GM21360 (cell line): ENCODE results near the gene TMEM168.
"Not testable (repeated sequence)": the region's sequence is repeated elsewhere in the genome, so short reads cannot be mapped to it uniquely, and the experiment has no call there.

ENCODE experiments used
- ATAC-seq: cut with Tn5 transposase; IDR thresholded peaks from one replicate; pipeline ENCODE4 v1.9.1; 2021; ENCODE audit warnings: mild to moderate bottlenecking, moderate library complexity; ENCODE audit not compliant: unreplicated experiment

The TMEM168 gene

DNA sequence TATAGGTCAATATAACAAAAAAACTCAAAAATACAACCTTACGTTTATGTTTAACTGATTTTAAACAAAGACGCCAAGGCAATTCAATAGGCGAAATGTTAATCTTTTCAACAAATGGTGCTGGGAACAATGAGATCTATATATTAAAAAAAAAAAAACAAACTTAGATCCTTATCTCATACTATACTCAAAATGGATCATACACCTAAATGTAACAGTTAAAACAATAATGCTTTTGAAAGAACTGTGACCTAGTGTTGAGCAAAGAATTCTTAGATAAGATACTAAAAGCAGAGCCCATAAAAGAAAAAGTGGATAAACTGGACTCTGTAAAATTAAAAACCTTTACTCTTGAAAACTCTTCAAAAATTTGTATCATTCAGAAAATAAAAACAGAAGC is 8.6 kb downstream of the TMEM168 start:
- ATAC-seq, result no peak

DNA sequence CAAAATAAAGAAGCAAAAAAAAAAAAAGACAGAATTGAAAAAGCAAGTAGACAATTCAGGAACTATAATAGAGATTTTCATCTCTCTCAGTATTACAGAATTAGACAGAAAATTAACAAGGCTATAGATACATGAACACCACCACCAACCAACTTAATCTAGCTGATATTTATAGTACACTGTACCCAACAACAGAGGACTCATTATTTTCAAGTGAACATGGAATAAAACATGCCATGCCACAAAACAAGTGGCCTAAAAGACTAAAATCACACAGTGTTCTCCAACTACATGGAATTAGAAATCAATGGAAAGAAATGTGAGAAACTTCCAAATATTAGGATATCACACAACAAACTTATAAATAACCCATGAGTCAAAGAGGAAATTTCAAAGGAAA is 9.1 kb downstream of the TMEM168 start:
- ATAC-seq, result no peak

DNA sequence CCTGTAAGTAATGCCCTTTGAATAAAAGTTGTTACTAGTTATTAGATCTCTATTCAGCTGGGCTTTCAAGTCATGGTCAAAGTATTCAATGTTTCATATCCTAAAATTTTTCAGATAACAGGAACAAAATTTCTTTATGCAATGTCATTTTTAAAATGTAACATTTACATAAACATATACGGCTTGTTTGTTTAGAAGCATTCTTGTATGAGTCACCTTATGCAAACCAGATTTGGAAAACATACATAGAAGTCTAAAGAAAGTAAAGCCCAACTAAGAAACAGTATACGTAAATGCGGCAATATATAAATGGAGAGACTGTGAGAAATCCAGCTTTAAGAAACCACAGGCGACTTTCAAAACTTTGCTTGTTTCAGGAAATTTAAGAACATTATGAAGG is 10.5 kb downstream of the TMEM168 start:
- no peak for ATAC-seq

DNA sequence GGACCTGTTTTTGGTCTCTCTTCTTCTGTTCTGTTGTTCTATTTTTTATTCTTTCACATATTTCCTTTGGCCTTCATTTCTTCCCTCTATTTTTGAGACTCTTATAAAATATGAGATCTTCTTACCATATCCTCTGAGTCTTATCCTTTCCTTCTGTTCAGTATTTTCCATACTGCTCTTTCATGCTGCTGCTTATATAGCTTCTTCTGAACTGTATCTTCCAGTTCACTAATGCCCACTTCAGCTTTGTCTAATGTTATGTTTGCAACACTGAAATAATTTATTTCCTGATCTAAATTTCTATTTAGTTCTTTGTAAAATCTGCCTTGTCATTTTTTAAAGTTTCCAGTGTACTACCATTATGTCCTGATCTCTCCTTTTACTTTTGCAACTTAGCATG is 12.8 kb downstream of the TMEM168 start:
- no peak for ATAC-seq

DNA sequence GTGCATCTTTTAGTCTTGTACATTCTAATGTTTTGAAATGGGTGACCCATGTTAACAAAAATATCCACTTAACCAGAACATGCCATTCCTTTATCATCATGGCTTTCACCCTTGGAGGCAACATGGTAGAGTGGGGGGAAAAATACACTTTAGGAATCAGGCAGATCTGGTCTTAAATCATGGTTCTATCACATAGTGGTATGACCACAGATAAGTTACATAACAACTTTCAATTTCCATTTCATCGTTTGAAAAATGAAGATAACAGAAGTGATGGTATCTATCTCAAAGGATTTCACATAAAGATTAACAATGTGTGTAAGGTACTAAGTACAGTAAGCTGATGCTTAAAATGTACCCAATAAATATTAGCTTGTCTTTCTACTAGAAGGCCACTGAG is 19.0 kb downstream of the TMEM168 start:
- ATAC-seq, result no peak

DNA sequence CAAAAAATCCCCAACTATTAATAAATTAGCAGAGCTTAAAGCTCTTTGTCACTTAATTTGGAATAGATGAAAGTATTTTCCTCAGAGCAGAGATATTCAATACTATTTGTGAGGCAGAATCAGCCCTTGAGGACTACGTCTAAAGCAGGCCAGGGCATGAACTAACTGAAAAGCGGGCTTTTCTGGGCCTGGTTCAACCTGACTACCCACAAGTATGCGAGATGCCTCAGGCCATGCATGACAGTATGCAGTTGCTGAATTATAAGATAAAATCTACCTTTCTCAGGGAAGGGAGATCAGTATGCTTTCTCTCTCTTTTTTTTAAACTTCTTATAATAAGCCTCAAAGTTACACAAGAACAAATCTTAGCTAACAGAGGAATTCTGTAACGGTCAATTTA is 20.1 kb downstream of the TMEM168 start:
- no peak for ATAC-seq

DNA sequence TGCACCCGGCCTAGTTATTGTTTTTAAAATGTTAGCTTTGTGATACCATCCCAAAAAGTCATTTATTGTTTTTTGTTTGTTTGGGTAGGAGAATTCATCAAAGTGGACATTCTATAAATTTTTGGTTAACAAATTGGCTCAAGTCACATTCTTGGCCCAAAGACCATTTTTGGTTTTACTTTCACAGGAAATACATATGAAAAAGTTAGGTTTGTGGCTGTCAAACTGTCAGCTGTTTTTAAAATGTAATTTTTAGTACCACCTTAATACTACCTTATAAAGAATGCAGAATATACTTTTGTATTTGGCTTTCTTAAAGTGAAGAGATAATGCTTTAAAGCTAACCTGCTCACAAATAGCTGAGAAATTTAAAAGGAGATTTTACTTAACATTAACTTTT is 25.1 kb downstream of the TMEM168 start:
- no peak for ATAC-seq

DNA sequence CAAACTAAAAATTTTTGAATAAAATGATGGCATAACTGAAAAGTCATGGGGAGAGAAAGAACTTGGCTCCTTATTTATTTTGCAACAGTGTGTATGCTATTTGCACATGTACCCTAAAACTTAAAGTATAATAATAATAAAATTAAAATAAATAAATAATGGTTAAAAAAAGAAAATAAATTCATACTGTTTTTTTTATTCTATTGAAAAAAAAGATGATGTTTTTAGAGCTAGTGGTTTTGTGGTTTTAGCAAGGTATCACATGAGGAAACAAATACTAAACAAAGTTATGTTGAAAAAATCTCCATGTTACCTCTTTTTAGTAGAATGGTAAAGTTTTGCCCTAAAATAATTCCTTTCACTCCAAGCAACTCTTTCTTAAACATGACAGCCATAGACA is 26.2 kb downstream of the TMEM168 start:
- no peak for ATAC-seq

DNA sequence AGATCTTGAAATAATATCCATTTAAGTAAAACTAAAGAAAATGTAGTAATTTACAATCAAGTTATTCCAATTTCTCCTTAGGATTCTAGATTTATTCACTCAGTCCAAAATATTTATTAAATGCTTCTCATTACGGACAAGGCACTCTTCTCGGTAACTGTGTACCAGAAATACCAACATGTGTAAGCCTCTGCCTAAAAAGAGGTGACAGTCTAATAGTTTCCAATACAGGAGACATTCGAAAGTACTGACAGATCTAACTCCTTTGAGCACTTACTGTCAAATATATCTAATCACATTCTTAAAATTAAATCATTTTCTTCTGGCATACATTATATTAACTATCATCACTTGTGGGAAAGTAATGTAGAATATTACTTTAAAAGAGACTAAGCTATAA is 26.9 kb downstream of the TMEM168 start:
- ATAC-seq, result no peak

DNA sequence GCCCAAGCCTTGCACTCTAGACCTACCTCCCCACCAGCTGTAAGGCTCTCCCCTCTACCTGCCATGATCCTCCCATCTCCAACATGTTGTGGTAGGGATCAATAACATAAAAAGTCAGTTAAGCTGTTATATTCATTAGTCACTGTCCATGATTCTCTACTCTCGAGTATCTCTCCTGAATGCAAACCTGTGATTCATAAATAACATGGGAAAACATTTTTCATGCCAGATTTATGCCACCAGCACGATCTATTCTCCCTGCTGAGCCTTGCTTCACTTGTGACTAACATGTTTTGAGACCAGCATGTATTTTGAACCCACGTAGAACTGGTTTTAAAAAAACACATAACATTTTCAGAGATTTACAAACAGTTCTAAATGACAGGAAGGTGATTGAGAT is 30.3 kb downstream of the TMEM168 start:
- no peak for ATAC-seq

DNA sequence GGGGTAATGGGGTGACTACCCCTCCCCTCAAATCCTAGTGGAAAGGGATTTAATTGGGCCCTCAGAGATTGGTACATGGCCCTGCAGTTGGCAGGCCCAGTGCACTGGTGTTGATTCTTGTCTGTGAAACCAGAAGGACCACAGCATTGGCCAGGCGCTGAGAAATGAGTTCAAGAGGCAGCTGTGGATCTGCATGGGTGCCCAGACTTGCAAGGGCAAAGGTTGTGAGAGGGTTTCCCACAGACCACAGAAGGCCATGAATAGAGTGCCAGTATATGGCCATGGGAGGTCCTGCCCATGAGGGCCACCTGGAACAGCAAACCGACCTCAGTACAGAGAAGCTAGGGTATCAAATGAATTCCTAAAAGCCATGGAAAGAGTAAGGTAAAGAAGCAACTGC is 32.9 kb downstream of the TMEM168 start:
- no peak for ATAC-seq

DNA sequence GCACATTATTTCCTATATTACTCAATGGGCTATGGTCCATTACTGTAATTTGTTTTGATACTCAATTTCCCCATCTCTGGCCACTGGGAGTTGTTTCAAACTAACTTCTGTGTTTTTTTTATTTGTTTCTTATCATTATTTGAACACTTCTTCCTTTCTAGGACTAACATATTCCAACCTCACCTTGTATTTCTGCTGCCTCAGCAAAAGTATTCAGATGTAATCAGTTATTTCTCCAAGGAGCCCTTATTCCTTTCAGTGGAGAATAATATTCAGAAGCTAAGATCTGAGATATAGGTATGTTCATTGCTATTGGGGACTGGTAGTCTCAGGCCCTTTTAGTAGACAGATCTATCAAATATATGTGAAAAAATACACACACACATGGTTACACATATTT is 36.9 kb downstream of the TMEM168 start:
- no peak for ATAC-seq

DNA sequence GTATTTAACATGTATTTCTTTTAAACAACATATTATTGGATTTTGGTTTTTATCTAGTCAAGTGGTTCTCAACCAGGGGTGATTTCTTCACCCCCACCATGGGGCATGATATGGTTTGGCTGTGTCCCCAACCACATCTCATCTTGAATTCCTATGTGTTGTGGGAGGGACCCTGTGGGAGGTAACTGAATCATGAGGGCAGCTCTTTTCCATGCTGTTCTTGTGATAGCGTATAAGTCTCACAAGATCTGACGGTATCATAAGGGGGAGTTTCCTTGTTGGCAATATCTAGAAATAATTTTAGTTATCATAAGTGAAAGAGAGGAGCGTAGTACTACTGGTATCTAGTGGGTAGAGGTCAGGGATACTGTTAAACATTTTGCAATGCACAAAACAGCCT is 37.6 kb downstream of the TMEM168 start:
- ATAC-seq, result no peak

DNA sequence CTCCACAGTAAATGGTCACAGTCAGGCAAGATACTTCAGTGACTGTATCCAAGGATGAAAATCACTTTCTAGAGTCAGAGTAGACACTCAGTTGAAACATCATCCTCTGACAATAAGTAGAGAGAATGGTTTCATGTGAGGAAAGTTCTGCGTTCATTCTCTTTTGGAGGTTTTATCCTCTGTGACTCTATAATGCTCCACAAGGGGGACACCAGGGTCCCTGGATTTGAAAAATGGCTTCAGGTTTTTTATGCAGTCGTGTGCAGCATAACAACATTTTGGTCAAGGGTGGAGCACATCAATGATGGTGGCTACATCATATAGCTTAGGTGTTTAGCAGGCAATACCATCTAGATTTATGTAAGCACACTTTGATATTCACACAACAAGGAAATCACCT is 40.4 kb downstream of the TMEM168 start:
- no peak for ATAC-seq

DNA sequence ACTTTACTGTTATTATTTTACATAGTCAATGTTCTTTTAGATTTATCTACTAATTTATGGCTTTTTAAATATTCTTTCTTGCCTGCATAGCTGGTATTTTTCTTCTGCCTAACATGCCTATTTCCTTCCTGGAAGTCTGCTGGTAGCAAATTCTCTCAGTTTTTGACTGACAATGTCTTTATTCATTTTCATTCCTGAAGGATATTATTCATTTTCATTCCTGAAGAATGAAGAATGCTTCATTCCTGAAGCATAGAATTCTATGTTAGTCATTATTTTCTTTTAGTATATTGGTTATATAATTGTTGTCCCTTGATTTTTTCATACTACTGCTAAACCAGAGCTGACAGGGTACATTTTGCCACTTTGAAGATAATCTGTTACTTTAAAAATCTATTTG is 41.8 kb downstream of the TMEM168 start:
- ATAC-seq, result no peak

DNA sequence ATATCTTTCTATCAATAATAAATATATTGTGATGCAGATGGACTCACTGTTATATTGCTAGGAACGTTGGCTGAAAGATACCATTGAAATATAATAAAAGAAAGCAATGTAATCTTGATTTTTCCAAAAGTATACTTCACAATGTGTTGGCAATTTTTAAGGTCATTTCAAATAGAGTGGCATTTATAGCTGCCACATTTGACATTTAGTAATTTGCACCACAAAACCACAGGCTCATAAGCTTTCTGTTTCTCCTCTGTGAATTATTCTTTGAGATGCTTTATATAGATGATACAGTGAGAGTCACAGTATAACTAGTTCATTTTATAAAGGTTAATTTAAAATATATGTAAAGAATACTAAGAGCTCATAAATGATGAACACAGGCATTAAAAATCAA is 44.6 kb downstream of the TMEM168 start:
- no peak for ATAC-seq

DNA sequence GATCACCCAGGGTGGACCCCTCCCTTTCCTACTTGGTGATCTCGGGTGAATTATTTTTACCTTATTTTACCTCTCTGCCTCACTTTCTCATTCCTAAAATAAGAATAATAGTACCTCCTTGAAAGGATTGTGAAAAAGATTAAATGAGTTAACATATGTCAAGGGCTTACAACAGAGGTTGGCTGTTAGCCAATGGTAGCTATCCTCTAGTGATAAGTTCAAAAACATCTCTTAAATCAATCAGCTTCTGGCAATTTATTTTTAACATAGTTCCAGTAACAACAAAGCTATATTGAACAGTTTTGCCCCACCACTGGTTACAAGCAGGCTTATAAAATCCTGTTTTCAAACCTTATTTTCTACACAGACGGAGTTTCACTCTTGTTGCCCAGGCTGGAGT is 45.4 kb downstream of the TMEM168 start:
- ATAC-seq, result no peak

DNA sequence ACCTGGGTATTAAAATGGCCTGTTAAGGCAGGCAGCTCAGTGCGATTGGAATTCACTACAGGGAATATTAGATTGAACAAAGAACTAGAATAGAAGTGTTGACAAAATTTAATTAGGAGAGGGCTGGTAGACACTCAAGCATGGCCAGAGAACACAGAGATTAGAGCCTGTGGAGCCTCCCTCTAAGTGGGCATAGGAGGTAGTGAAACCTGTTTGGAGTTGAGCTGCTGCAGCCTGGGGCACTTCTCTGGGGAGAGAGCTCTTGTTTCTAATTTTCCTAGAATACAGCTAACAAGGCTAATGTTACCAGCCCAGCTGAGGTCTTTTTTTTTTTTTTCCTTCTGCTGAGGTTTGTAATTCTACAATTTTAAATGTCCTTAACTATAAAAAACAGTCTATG is 46.4 kb downstream of the TMEM168 start:
- no peak for ATAC-seq

DNA sequence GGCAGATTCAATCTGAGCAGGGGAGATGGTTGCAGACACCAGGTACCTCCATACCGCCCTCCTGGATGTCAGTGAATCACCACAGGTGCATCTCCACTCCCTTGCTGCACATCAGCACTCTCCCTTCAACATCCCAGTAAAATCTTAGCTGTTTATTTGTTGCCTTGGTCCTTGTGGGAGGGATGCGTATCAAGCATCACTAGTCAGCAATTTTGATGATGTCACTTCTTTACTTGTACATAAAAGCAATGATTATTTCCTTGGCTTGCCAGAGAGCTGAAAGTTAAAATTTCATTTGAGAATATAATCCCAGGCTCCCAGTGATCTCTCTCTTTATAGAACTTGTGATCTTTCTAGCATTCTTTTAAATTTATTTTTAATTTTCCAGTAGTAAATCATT is 49.5 kb downstream of the TMEM168 start:
- ATAC-seq, result no peak

DNA sequence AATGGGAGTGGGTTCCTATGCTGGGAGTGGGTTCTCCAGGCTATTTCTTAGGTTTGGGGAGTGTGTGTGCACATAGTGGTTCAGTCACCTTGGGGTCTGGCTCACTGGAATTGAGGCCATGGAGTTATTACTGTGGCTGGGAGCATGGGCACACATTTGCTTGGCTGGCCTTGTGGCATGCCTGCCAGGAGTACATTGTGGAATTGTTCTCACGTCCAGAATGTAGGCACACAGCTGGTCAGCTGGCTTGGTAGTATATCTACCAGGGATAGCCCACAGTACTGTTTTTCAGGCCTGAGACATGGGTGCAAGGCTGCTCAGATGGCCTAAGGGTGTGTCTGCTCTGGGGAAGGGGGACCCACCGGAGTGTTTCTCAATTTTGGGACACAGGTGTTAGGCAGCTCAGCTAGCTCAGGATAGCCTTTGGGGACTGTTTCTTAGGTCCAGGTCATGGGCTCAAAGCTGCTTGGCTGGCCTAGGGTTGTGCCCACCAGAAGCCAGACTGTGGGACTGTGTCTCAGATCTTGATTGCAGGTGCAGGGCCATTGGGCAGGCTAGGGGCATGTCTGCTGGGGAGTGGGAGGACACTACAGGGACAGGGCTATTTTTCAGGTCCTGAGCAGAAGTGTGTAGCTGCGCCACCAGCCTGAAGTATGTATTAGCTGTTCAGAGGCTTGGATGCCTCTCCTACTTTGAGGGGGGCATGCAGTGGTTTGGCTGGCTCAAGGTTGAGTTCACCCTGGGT is 50.6 kb downstream of the TMEM168 start:
- ATAC-seq, result no peak

DNA sequence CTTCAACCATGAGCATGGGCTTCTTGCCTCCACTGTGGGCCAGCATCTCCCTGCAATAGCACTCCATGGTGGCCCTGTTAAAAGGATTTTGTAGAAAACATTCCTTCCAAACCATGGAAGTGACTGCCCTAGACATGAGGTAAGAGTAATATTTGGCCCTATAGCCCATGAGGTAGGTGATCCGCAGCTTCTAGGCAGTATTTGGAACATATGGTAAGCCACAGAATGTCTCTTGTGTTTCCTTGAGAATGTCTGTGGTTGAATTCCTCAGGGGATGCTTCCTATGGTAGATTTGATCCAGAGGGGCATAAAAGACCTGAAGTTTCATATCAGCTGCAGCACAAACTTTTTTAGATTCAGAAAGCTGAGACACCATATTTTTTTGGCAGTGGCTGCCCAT is 54.9 kb downstream of the TMEM168 start:
- no peak for ATAC-seq

DNA sequence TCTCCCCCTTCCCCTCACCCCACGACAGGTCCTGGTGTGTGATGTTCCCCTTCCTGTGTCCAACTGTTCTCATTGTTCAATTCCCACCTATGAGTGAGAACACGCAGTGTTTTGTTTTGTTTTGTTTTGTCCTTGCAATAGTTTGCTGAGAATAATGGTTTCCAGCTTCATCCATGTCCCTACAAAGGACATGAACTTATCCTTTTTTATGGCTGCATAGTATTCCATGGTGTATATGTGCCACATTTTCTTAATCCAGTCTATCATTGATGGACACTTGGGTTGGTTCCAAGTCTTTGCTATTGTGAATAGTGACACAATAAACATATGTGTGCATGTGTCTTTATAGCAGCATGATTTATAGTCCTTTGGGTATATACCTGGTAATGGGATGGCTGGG is 58.9 kb downstream of the TMEM168 start:
- not testable (repeated sequence) for ATAC-seq

DNA sequence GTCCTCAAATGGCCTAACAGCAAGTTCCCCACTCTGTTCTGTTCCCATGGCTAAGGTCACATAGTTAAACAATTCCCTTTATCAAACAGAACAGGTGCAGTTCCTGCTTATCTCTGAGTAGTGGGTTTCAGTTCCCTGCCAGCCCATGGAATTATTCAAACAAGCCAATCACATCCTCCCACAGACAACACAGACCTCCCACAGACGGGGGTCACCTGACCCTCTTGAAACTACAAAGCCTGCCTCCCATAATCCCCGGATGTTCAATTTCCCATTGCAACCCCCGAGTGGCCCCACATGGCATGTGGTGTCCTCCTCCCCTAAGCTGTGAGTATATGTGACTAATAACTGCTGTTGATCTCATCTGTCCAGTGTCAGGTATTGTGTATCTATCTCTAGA is 64.1 kb downstream of the TMEM168 start:
- ATAC-seq, result no peak
